SK-N-SH (cell line): Measurements from ENCODE around the gene SIX4.

ENCODE experiments used
- CTCF ChIP-seq: fragments of 200-600 bp; sonication (generic); IDR thresholded peaks from 2 replicates; pipeline ENCODE4 v1.6.1; 2017; ENCODE audit warnings: antibody characterized with exemption, mild to moderate bottlenecking, moderate library complexity
- IRF3 ChIP-seq: fragments of 150-350 bp; IDR thresholded peaks from 2 replicates; pipeline ENCODE4 v1.6.1; 2016; ENCODE audit warnings: mild to moderate bottlenecking, low read depth, low read length
- MAX ChIP-seq: IDR thresholded peaks from 2 replicates; pipeline ENCODE4 v1.4.0; 2012; ENCODE audit warnings: low read depth

- TF ChIP-seq IRF3 (no peak), MAX (no peak), CTCF (no peak)
These were observed 39.9 kb downstream of the SIX4 start for GRCh38 chr14:60684203-60684602.
